SK-N-SH (cell line): ENCODE measurements around the gene KCNB1. TPM values are rescaled to one million over a fixed set of nuclear protein-coding genes. Genes with fewer than 3 reads are reported as not detected.

Source experiments
- CTCF ChIA-PET: fragments of 300-600, 350-600 bp; formaldehyde crosslinking; extraction: SDS; loops from one replicate; lab custom pipeline; 2021; lab: Yijun Ruan, JAX
- POLR2A ChIA-PET: fragments of 350-600 bp; sonication (Branson Sonifier 250); formaldehyde crosslinking; extraction: SDS; loops from one replicate; lab custom pipeline; 2020; ENCODE audit warnings: antibody characterized with exemption, inconsistent platforms; lab: Yijun Ruan, JAX
- DNase-seq: peaks from one replicate; pipeline ENCODE4 v3.0.0; 2012
- H2AFZ ChIP-seq: fragments of 200-600 bp; sonication (generic); 2 replicates; pipeline ENCODE4 v1.8.1; 2016; ENCODE audit warnings: antibody characterized with exemption, mild to moderate bottlenecking, low read depth
- H3F3A ChIP-seq: fragments of 200-600 bp; sonication (generic); replicated peaks from 2 replicates; pipeline ENCODE3; 2016; ENCODE audit warnings: antibody characterized with exemption, mild to moderate bottlenecking; ENCODE audit not compliant: insufficient read depth
- H3K27ac ChIP-seq, 2 experiments: fragments of 200-500 bp in 1 of 2; fragments of 200-600 bp in 1 of 2; sonication (Bioruptor generic) in 1 of 2; sonication (generic), shearing (Covaris generic) in 1 of 2; 2 replicates each; pipeline versions ENCODE4 v1.5.1 to v1.6.1; 2014 to 2016; ENCODE audit warnings: low read depth in 2 of 2, inconsistent platforms in 1 of 2, low read length in 1 of 2, mild to moderate bottlenecking in 1 of 2, mixed read lengths in 1 of 2
- H3K27me3 ChIP-seq: fragments of 200-600 bp; sonication (generic), shearing (Covaris generic); 2 replicates; pipeline ENCODE4 v1.6.1; 2016; ENCODE audit warnings: mixed run types; ENCODE audit not compliant: insufficient read depth
- H3K36me3 ChIP-seq, 2 experiments: fragments of 200-500 bp in 1 of 2; fragments of 200-600 bp in 1 of 2; sonication (Bioruptor generic) in 1 of 2; sonication (generic) in 1 of 2; replicated peaks in 1 of 2; 2 replicates each; pipeline versions ENCODE3 to v1.5.1; 2014 to 2016; ENCODE audit warnings: low read length in 1 of 2, mild to moderate bottlenecking in 1 of 2; ENCODE audit not compliant: insufficient read depth in 2 of 2, control insufficient read depth in 1 of 2
- H3K4me1 ChIP-seq, 2 experiments: fragments of 200-500 bp in 1 of 2; fragments of 200-600 bp in 1 of 2; sonication (Bioruptor generic) in 1 of 2; sonication (generic), shearing (Covaris generic) in 1 of 2; 2 replicates each; pipeline versions ENCODE4 v1.5.1 to v1.6.1; 2014 to 2016; ENCODE audit warnings: low read depth in 1 of 2, low read length in 1 of 2, mixed run types in 1 of 2; ENCODE audit not compliant: insufficient read depth in 2 of 2, control insufficient read depth in 1 of 2
- H3K4me2 ChIP-seq: fragments of 200-600 bp; sonication (generic), shearing (Covaris generic); 2 replicates; pipeline ENCODE4 v1.6.1; 2017; ENCODE audit warnings: mixed run types
- H3K4me3 ChIP-seq, 2 experiments: fragments of 200-500 bp in 1 of 2; fragments of 200-600 bp in 1 of 2; sonication (Bioruptor generic) in 1 of 2; sonication (generic), shearing (Covaris generic) in 1 of 2; 2 replicates each; pipeline versions ENCODE4 v1.5.1 to v1.8.1; 2014 to 2016; ENCODE audit warnings: low read depth in 2 of 2, inconsistent platforms in 1 of 2, low read length in 1 of 2, mild to moderate bottlenecking in 1 of 2, mixed read lengths in 1 of 2, moderate library complexity in 1 of 2
- H3K79me2 ChIP-seq: fragments of 200-600 bp; sonication (generic); 2 replicates; pipeline ENCODE4 v1.8.1; 2017; ENCODE audit warnings: mild to moderate bottlenecking; ENCODE audit not compliant: insufficient read depth
- H3K9ac ChIP-seq: fragments of 200-600 bp; sonication (generic); 2 replicates; pipeline ENCODE4 v1.6.1; 2017; ENCODE audit warnings: mixed run types
- H3K9me2 ChIP-seq: fragments of 200-600 bp; sonication (generic); 2 replicates; pipeline ENCODE4 v1.6.1; 2017; ENCODE audit warnings: mixed run types
- H3K9me3 ChIP-seq: fragments of 200-600 bp; sonication (generic); 2 replicates; pipeline ENCODE4 v1.6.1; 2017; ENCODE audit warnings: mixed run types, mild to moderate bottlenecking, moderate library complexity
- H4K20me1 ChIP-seq: fragments of 200-600 bp; sonication (generic); 2 replicates; pipeline ENCODE4 v1.6.1; 2017; ENCODE audit warnings: mild to moderate bottlenecking, mixed run types; ENCODE audit not compliant: insufficient read depth
- CHD2 ChIP-seq: fragments of 150-350 bp; IDR thresholded peaks from 2 replicates; pipeline ENCODE4 v1.6.1; 2018; ENCODE audit warnings: low read length; ENCODE audit not compliant: partially characterized antibody
- EP300 ChIP-seq, 2 experiments: IDR thresholded peaks; 2 replicates each; pipeline versions ENCODE4 v1.4.0 to v1.6.1; 2012; ENCODE audit warnings: borderline replicate concordance in 1 of 2, low read depth in 1 of 2, low read length in 1 of 2
- FOSL2 ChIP-seq: IDR thresholded peaks from 2 replicates; pipeline ENCODE4 v1.4.0; 2012; ENCODE audit warnings: low read depth, mild to moderate bottlenecking, moderate library complexity, borderline replicate concordance
- GATA2 ChIP-seq: sonication (generic); formaldehyde crosslinking; IDR thresholded peaks from 2 replicates; pipeline ENCODE4 v1.5.0; 2020; ENCODE audit warnings: mild to moderate bottlenecking, missing genetic modification reagents
- JUND ChIP-seq: IDR thresholded peaks from 2 replicates; pipeline ENCODE4 v1.4.0; 2012
- MEF2A ChIP-seq: IDR thresholded peaks from 2 replicates; pipeline ENCODE4 v1.4.0; 2012; ENCODE audit warnings: low read depth, borderline replicate concordance
- MXI1 ChIP-seq: IDR thresholded peaks from 2 replicates; pipeline ENCODE4 v1.6.1; 2012; ENCODE audit warnings: mild to moderate bottlenecking, low read depth, low read length, improper control_type of control experiment
- NFIC ChIP-seq: IDR thresholded peaks from 2 replicates; pipeline ENCODE4 v1.4.0; 2012; ENCODE audit warnings: borderline replicate concordance
- NRF1 ChIP-seq: IDR thresholded peaks from 2 replicates; pipeline ENCODE4 v1.6.1; 2012; ENCODE audit warnings: low read depth, mild to moderate bottlenecking, low read length
- SIN3A ChIP-seq: IDR thresholded peaks from 2 replicates; pipeline ENCODE4 v1.6.1; 2012; ENCODE audit warnings: low read depth, mild to moderate bottlenecking, low read length, moderate library complexity, borderline replicate concordance
- TAF1 ChIP-seq: IDR thresholded peaks from 2 replicates; pipeline ENCODE4 v1.6.1; 2012; ENCODE audit warnings: low read depth, mild to moderate bottlenecking, low read length, moderate library complexity, borderline replicate concordance
- TEAD4 ChIP-seq: IDR thresholded peaks from 2 replicates; pipeline ENCODE4 v1.4.0; 2012; ENCODE audit warnings: mild to moderate bottlenecking, borderline replicate concordance; ENCODE audit not compliant: insufficient read depth
- YY1 ChIP-seq: IDR thresholded peaks from 2 replicates; pipeline ENCODE4 v1.4.0; 2012; ENCODE audit warnings: low read depth, mild to moderate bottlenecking
- WGBS: methylation state at CpG from one replicate; pipeline ENCODE4 v1.1.6; 2017; ENCODE audit warnings: low lambda C conversion rate; 5-methylcytosine and 5-hydroxymethylcytosine counted together
- polyA plus RNA-seq, 3 experiments: library from polyadenylated mRNA; depleted of rRNA; stranded (reverse); fragments of >200 nt; gene quantifications; 2 replicates each; pipeline ENCODE4 v1.2.3, GENCODE V29; 2012
- TF ChIP-seq, protein P1 (sequence below): fragments of 200-600 bp; sonication (generic); IDR thresholded peaks from 2 replicates; pipeline ENCODE4 v1.6.1; 2017; ENCODE audit warnings: antibody characterized with exemption, mild to moderate bottlenecking, moderate library complexity
- TF ChIP-seq, protein P2 (sequence below): IDR thresholded peaks from 2 replicates; pipeline ENCODE4 v1.4.0; 2012; ENCODE audit warnings: low read depth, borderline replicate concordance
- TF ChIP-seq, protein P3 (sequence below): fragments of 150-350 bp; IDR thresholded peaks from 2 replicates; pipeline ENCODE4 v1.6.1; 2017; ENCODE audit warnings: antibody characterized with exemption, low read length, low read depth, borderline replicate concordance

KCNB1 gene
- polyA plus RNA-seq, 1 of the 3 experiments (the other 2 are of a cell fraction) = 0.82 TPM

DNA sequence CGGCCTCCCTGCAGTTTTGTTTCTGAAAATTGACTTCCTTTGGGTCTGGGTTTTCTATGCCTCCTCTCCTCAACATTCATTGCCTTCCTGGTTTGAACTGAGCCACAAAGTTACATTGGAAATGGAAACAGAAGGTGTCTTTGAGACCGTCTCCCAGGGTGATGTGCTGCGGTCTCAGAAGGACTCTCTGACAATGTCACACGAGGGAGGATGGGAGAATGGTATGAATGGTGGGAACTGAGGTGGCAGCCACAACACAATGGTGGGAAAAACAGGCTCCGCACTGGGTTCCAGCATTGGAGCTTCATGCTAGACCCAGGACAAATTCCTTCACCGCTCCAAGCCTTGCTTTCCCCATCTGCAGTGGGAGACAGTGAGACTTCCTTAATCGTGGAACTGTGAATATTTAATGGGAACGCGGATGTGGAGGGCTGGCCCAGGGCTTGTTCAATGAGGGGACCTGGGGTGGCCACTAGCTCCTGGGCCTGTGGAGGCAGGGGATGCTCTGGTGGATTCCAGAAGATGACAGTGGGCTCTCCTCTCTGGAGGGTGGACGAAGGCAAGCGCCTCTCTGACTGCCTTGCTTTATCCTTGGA lies 73.9 kb downstream of the KCNB1 start (continued):
- TF ChIP-seq, protein P1, sequence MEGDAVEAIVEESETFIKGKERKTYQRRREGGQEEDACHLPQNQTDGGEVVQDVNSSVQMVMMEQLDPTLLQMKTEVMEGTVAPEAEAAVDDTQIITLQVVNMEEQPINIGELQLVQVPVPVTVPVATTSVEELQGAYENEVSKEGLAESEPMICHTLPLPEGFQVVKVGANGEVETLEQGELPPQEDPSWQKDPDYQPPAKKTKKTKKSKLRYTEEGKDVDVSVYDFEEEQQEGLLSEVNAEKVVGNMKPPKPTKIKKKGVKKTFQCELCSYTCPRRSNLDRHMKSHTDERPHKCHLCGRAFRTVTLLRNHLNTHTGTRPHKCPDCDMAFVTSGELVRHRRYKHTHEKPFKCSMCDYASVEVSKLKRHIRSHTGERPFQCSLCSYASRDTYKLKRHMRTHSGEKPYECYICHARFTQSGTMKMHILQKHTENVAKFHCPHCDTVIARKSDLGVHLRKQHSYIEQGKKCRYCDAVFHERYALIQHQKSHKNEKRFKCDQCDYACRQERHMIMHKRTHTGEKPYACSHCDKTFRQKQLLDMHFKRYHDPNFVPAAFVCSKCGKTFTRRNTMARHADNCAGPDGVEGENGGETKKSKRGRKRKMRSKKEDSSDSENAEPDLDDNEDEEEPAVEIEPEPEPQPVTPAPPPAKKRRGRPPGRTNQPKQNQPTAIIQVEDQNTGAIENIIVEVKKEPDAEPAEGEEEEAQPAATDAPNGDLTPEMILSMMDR = no peak

DNA sequence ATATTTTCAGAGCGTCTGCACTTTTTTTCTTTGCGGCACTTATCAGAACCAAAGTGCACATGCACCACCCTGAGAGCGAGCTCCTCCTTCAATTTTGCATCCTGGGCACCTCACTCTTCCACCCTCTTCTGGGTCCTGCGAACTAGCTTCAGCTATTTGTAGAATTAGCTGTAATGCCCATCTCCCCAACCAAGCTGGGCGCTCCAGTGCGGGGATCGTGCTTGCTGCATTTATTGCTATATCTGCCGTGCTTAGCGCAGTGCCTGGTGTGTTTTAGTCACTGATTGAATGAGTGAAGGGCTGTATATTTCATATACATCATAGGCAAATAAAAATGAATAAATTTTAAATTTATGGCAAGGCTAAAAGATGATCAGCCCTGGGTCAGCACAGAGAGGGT lies 75.8 kb downstream of the KCNB1 start:
- no peak for DNase-seq
- H3K36me3 ChIP-seq = no peaks in the 10 kb centered on the region
- no peaks in the 10 kb centered on the region for H3K9me2 ChIP-seq
- H3K4me2 ChIP-seq = no peak overlapping the region
- no peak overlapping the region for H3K27ac ChIP-seq
- ChIA-PET POLR2A (no interaction called here), CTCF (interaction anchor here (1.1 to 2.2 kb wide), 3 partner anchors 22 to 72 kb away, joined by 3 to 7 read pairs (median 4); no protein-coding TSS in a partner anchor)
- no peak overlapping the region for H3K4me3 ChIP-seq
- H3K79me2 ChIP-seq = no peaks in the 10 kb centered on the region
- H3F3A ChIP-seq = no peaks in the 10 kb centered on the region
- 73% methylated on average over 9 of the region's 9 CpGs for WGBS
- no peak overlapping the region for H2AFZ ChIP-seq
- no peaks in the 10 kb centered on the region for H4K20me1 ChIP-seq
- H3K4me1 ChIP-seq = peaks cover 0 to 14% of the 10 kb centered on the region in 2 experiments; a peak in 1 of 4 replicates
- TF ChIP-seq TAF1 = no peak
- TF ChIP-seq FOSL2 = no peak
- TF ChIP-seq, protein P2, sequence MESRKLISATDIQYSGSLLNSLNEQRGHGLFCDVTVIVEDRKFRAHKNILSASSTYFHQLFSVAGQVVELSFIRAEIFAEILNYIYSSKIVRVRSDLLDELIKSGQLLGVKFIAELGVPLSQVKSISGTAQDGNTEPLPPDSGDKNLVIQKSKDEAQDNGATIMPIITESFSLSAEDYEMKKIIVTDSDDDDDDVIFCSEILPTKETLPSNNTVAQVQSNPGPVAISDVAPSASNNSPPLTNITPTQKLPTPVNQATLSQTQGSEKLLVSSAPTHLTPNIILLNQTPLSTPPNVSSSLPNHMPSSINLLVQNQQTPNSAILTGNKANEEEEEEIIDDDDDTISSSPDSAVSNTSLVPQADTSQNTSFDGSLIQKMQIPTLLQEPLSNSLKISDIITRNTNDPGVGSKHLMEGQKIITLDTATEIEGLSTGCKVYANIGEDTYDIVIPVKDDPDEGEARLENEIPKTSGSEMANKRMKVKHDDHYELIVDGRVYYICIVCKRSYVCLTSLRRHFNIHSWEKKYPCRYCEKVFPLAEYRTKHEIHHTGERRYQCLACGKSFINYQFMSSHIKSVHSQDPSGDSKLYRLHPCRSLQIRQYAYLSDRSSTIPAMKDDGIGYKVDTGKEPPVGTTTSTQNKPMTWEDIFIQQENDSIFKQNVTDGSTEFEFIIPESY = no peak
- no peak for TF ChIP-seq EP300 (IDR thresholded peaks at IDR 0.05; ENCODE audit: borderline replicate concordance in 1 of 2, low read depth in 1 of 2, low read length in 1 of 2)
- TF ChIP-seq, protein P3, sequence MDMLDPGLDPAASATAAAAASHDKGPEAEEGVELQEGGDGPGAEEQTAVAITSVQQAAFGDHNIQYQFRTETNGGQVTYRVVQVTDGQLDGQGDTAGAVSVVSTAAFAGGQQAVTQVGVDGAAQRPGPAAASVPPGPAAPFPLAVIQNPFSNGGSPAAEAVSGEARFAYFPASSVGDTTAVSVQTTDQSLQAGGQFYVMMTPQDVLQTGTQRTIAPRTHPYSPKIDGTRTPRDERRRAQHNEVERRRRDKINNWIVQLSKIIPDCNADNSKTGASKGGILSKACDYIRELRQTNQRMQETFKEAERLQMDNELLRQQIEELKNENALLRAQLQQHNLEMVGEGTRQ = no peak
- no peak for TF ChIP-seq MXI1
- no peak for TF ChIP-seq MEF2A
- TF ChIP-seq CHD2 = no peak
- TF ChIP-seq NRF1 = no peak
- TF ChIP-seq GATA2 = no peak
- TF ChIP-seq NFIC = no peak
- no peak for TF ChIP-seq JUND
- no peak for TF ChIP-seq YY1
- TF ChIP-seq SIN3A = no peak
- no peak for TF ChIP-seq TEAD4
- no peaks in the 10 kb centered on the region for H3K27me3 ChIP-seq
- H3K9me3 ChIP-seq = no peaks in the 10 kb centered on the region
- no peak overlapping the region for H3K9ac ChIP-seq
